ENCODE results near the gene MAPK12. TPM values are rescaled to one million over a fixed set of nuclear protein-coding genes. Genes with fewer than 3 reads are reported as not detected.

MAPK12 gene
- total RNA-seq, 2 experiments from 2014 or later = 3.1 to 3.6 TPM

GRCh38 chr22:50304528-50305392, 43.3 kb upstream of the MAPK12 start:
- H3K4me1 Mint-ChIP-seq = peaks cover 10% of the 10 kb centered on the region
- ATAC-seq (ENCODE audit: low read depth) (no peak), DNase-seq (no peak)
- H3K27me3 Mint-ChIP-seq = peaks cover 10% of the 10 kb centered on the region
- H3K9me3 Mint-ChIP-seq = no peaks in the 10 kb centered on the region
- H3K27ac Mint-ChIP-seq = peak overlapping the region; percentile 73
- POLR2A ChIA-PET = interaction anchor here (1.0 to 6.0 kb wide), 2 partner anchors 10 to 11 kb away, joined by 3 to 51 read pairs; no protein-coding TSS in a partner anchor
- H3K4me3 Mint-ChIP-seq = no peak overlapping the region
- peaks cover 1% of the 10 kb centered on the region for H3K36me3 Mint-ChIP-seq

- Mint-ChIP-seq H3K9me3 (no peaks in the 10 kb centered on the region), H3K4me3 (peak overlapping the region; percentile 17), H3K27me3 (peaks cover 11% of the 10 kb centered on the region), H3K27ac (peak overlapping the region; percentile 73), H3K36me3 (peaks cover 1% of the 10 kb centered on the region), H3K4me1 (peaks cover 10% of the 10 kb centered on the region)
- ATAC-seq (ENCODE audit: low read depth) = no peak
- POLR2A ChIA-PET = interaction anchor here (6.0 kb wide), 1 partner anchor 10 kb away, joined by 51 read pairs; no protein-coding TSS in a partner anchor
- DNase-seq = no peak
These were observed 42.5 kb upstream of the MAPK12 start for GRCh38 chr22:50303848-50304527.

- ATAC-seq (ENCODE audit: low read depth) = no peak
- peaks cover 12% of the 10 kb centered on the region for H3K27me3 Mint-ChIP-seq
- H3K4me1 Mint-ChIP-seq = peaks cover 6% of the 10 kb centered on the region
- H3K27ac Mint-ChIP-seq = no peak overlapping the region
- POLR2A ChIA-PET = interaction anchor here (1.1 to 6.0 kb wide), 2 partner anchors 10 to 60 kb away, joined by 3 to 51 read pairs; no protein-coding TSS in a partner anchor
- H3K9me3 Mint-ChIP-seq = no peaks in the 10 kb centered on the region
- no peak overlapping the region for H3K4me3 Mint-ChIP-seq
- peaks cover 1% of the 10 kb centered on the region for H3K36me3 Mint-ChIP-seq
- no peak for DNase-seq
These were observed 42.0 kb upstream of the MAPK12 start for GRCh38 chr22:50303515-50303847.

- ATAC-seq (ENCODE audit: low read depth) (no peak), DNase-seq (no peak)
- no peaks in the 10 kb centered on the region for H3K9me3 Mint-ChIP-seq
- peaks cover 5% of the 10 kb centered on the region for H3K4me1 Mint-ChIP-seq
- POLR2A ChIA-PET = interaction anchor here (1.1 to 6.0 kb wide), 3 partner anchors 9 to 59 kb away, joined by 3 to 51 read pairs (median 3); no protein-coding TSS in a partner anchor
- H3K36me3 Mint-ChIP-seq = peaks cover 1% of the 10 kb centered on the region
- peaks cover 12% of the 10 kb centered on the region for H3K27me3 Mint-ChIP-seq
- no peak overlapping the region for H3K27ac Mint-ChIP-seq
- no peak overlapping the region for H3K4me3 Mint-ChIP-seq
These were observed 41.1 kb upstream of the MAPK12 start for GRCh38 chr22:50302564-50302963.

- Mint-ChIP-seq H3K36me3 (peaks cover 1% of the 10 kb centered on the region), H3K27ac (no peak overlapping the region), H3K9me3 (no peaks in the 10 kb centered on the region), H3K27me3 (peaks cover 12% of the 10 kb centered on the region), H3K4me3 (no peak overlapping the region), H3K4me1 (peaks cover 5% of the 10 kb centered on the region)
- POLR2A ChIA-PET = interaction anchor here (0.7 to 6.0 kb wide), 4 partner anchors 8 to 150 kb away, joined by 3 to 51 read pairs (median 4); no protein-coding TSS in a partner anchor
- ATAC-seq (ENCODE audit: low read depth) (no peak), DNase-seq (no peak)
These were observed 40.6 kb upstream of the MAPK12 start for GRCh38 chr22:50302041-50302541.

- no peak for DNase-seq
- POLR2A ChIA-PET = interaction anchor here (0.7 kb wide), 1 partner anchor 151 kb away, joined by 4 read pairs; no protein-coding TSS in a partner anchor
- H3K27ac Mint-ChIP-seq = no peak overlapping the region
These were observed 40.1 kb upstream of the MAPK12 start for GRCh38 chr22:50301581-50301991.

GRCh38 chr22:50300620-50301257, 39.3 kb upstream of the MAPK12 start:
- ATAC-seq (ENCODE audit: low read depth) = no peak
- Mint-ChIP-seq H3K9me3 (no peaks in the 10 kb centered on the region), H3K4me3 (no peak overlapping the region), H3K36me3 (peaks cover 1% of the 10 kb centered on the region), H3K27me3 (peaks cover 7% of the 10 kb centered on the region), H3K4me1 (peaks cover 3% of the 10 kb centered on the region), H3K27ac (no peak overlapping the region)
- no peak for DNase-seq
- POLR2A ChIA-PET = interaction anchor here (1.0 kb wide), 1 partner anchor 14 kb away, joined by 3 read pairs; no protein-coding TSS in a partner anchor

More at GRCh38 chr22:50301581-50301991, 40.1 kb upstream of the MAPK12 start:
- H3K4me3 Mint-ChIP-seq = no peak overlapping the region
- H3K36me3 Mint-ChIP-seq = peaks cover 1% of the 10 kb centered on the region
- H3K27me3 Mint-ChIP-seq = peaks cover 12% of the 10 kb centered on the region
- no peak for ATAC-seq (ENCODE audit: low read depth)
- H3K9me3 Mint-ChIP-seq = no peaks in the 10 kb centered on the region
- H3K4me1 Mint-ChIP-seq = peaks cover 5% of the 10 kb centered on the region

GRCh38 chr22:50299785-50300619, 38.5 kb upstream of the MAPK12 start:
- DNase-seq (no peak), ATAC-seq (ENCODE audit: low read depth) (no peak)
- Mint-ChIP-seq H3K4me3 (no peak overlapping the region), H3K36me3 (peaks cover 1% of the 10 kb centered on the region), H3K27ac (no peak overlapping the region), H3K4me1 (peaks cover 3% of the 10 kb centered on the region), H3K9me3 (no peaks in the 10 kb centered on the region), H3K27me3 (peaks cover 7% of the 10 kb centered on the region)
- POLR2A ChIA-PET = interaction anchor here (1.0 kb wide), 1 partner anchor 14 kb away, joined by 3 read pairs; no protein-coding TSS in a partner anchor

- Mint-ChIP-seq H3K27me3 (peaks cover 4% of the 10 kb centered on the region), H3K36me3 (peaks cover 1% of the 10 kb centered on the region), H3K4me3 (no peak overlapping the region), H3K4me1 (peaks cover 4% of the 10 kb centered on the region), H3K9me3 (no peaks in the 10 kb centered on the region), H3K27ac (no peak overlapping the region)
- no peak for DNase-seq
- POLR2A ChIA-PET = no interaction called here
- ATAC-seq (ENCODE audit: low read depth) = peak; percentile 12
These were observed 37.7 kb upstream of the MAPK12 start for GRCh38 chr22:50298937-50299784.

GRCh38 chr22:50298266-50298637, 36.8 kb upstream of the MAPK12 start:
- no peak overlapping the region for H3K27ac Mint-ChIP-seq
- ATAC-seq (ENCODE audit: low read depth) (no peak), DNase-seq (no peak)
- H3K27me3 Mint-ChIP-seq = peaks cover 4% of the 10 kb centered on the region
- POLR2A ChIA-PET = no interaction called here
- peaks cover 1% of the 10 kb centered on the region for H3K36me3 Mint-ChIP-seq
- peaks cover 2% of the 10 kb centered on the region for H3K4me1 Mint-ChIP-seq
- H3K4me3 Mint-ChIP-seq = no peak overlapping the region
- no peaks in the 10 kb centered on the region for H3K9me3 Mint-ChIP-seq

- POLR2A ChIA-PET = interaction anchor here (1.5 kb wide), 1 partner anchor 44 kb away, joined by 3 read pairs; no protein-coding TSS in a partner anchor
- H3K27ac Mint-ChIP-seq = no peak overlapping the region
- H3K36me3 Mint-ChIP-seq = peaks cover 1% of the 10 kb centered on the region
- ATAC-seq (ENCODE audit: low read depth) = no peak
- H3K4me1 Mint-ChIP-seq = peaks cover 5% of the 10 kb centered on the region
- H3K4me3 Mint-ChIP-seq = no peak overlapping the region
- DNase-seq = no peak
- no peaks in the 10 kb centered on the region for H3K9me3 Mint-ChIP-seq
- H3K27me3 Mint-ChIP-seq = peaks cover 4% of the 10 kb centered on the region
These were observed 36.2 kb upstream of the MAPK12 start for GRCh38 chr22:50297510-50298265.

All from activated naive CD8-positive, alpha-beta T cell treated with anti-CD3 and anti-CD28 coated beads, Interleukin-2, amount 10 ng/mL, durations not matched to agents 7 days and 5 days (primary cell).